ENCODE measurements around the gene CSTF3.

DNA sequence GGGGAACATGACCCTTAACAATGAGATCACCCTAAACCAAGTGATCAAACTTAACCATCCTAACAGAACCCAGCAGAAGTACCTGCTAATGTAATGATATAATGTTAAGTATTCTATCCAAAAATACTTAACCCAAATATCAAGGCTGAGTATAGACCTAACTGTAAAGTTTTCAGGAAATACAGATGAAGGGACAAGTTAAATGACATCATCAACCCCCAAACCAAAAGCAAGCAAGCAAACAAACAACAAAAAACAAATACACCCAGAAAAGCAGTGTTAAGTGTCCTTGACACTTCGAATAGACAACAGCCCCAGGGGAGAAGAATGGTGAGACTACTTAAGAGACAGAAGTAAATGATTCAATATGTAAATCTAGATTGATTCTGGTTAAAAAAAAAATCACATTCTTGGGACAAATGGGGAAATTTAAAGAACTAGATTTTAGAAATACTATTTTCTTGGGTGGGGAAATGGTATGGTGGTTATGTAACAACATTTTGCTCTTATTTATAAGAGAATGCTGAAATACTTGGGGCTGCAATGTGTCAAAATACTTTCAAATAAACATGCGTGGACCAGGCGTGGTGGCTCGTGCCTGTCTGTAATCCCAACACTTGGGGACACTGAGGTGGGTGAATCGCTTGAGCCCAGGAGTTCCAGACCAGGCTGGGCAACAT, 2.5 kb downstream of the CSTF3 start:
- TF ChIP-seq TRIM24 (IDR thresholded peaks at IDR 0.05) (no peak), ZBTB1 (CRISPR knock-in tag; IDR thresholded peaks at IDR 0.05; ENCODE audit: borderline replicate concordance, low read depth) (no peak), HDAC6 (IDR thresholded peaks at IDR 0.05; ENCODE audit: low read depth, low read length) (no peak), ZNF445 (CRISPR knock-in tag; IDR thresholded peaks at IDR 0.05; ENCODE audit: low read depth) (no peak), ZFP1 (CRISPR knock-in tag; IDR thresholded peaks at IDR 0.05) (no peak), POLR2AphosphoS5 (IDR thresholded peaks at IDR 0.05; ENCODE audit: control insufficient read depth, insufficient read depth, low read depth, low read length) (no peak), MCM5 (IDR thresholded peaks at IDR 0.05; ENCODE audit: low read depth) (no peak), ZFP91 (CRISPR knock-in tag; IDR thresholded peaks at IDR 0.05) (no peak), ZNF717 (CRISPR knock-in tag; IDR thresholded peaks at IDR 0.05) (no peak), RBM17 (IDR thresholded peaks at IDR 0.05; ENCODE audit: borderline replicate concordance, low read depth, low read length) (no peak), REST (IDR thresholded peaks at IDR 0.05; ENCODE audit: borderline replicate concordance) (no peak), REST (CRISPR knock-in tag; IDR thresholded peaks at IDR 0.05; ENCODE audit: low read depth) (no peak), ESRRA (IDR thresholded peaks at IDR 0.05; ENCODE audit: borderline replicate concordance, low read depth) (no peak), EZH2 (IDR thresholded peaks at IDR 0.05; ENCODE audit: borderline replicate concordance, low read depth, low read length) (no peak), GABPA (tag; conservative IDR thresholded peaks at IDR 0.05; ENCODE audit: low read depth) (no peak)
